Transverse colon (tissue), 4 donors: ENCODE data around the gene SEPTIN14.

Experiments used
- CTCF ChIP-seq, 5 experiments: fragments of 200-600 bp in 3 of 5; fragments of 450-650 bp in 2 of 5; sonication (generic) in 3 of 5; IDR thresholded peaks; 1 replicate in 2 of 5; 2 replicates in 3 of 5; pipeline ENCODE4 v1.5.1; 2016 to 2017; ENCODE audit warnings: antibody characterized with exemption in 5 of 5, inconsistent platforms in 3 of 5, mild to moderate bottlenecking in 2 of 5, moderate library complexity in 1 of 5
- EP300 ChIP-seq: sonication (generic); formaldehyde crosslinking; IDR thresholded peaks from one replicate; pipeline ENCODE4 v1.6.1; 2017; ENCODE audit warnings: antibody characterized with exemption, low read depth
- POLR2A ChIP-seq: fragments of 450-650 bp; IDR thresholded peaks from one replicate; pipeline ENCODE4 v1.6.1; 2016; ENCODE audit warnings: antibody characterized with exemption, mild to moderate bottlenecking, moderate library complexity
- POLR2AphosphoS5 ChIP-seq, 3 donors: sonication (generic); formaldehyde crosslinking; IDR thresholded peaks; one replicate each; pipeline ENCODE4 v1.6.1; 2016; ENCODE audit warnings: antibody characterized with exemption in 3 of 3

GRCh38 chr7:55774327-55775050 lies 88.1 kb downstream of the SEPTIN14 start:
- TF ChIP-seq POLR2A (no peak), CTCF (IDR thresholded peaks at IDR 0.05) (no peak), POLR2AphosphoS5 (IDR thresholded peaks at IDR 0.05) (no peak), EP300 (no peak)
